Kidney capillary endothelial cell (primary cell): ENCODE results near the gene PIP4K2C.
"Not testable (repeated sequence)": the region's sequence is repeated elsewhere in the genome, so short reads cannot be mapped to it uniquely, and the experiment has no call there.

Source experiments
- DNase-seq: peaks from one replicate; pipeline ENCODE4 v3.0.0-alpha.2; 2018; ENCODE audit warnings: low spot score

PIP4K2C gene

DNA sequence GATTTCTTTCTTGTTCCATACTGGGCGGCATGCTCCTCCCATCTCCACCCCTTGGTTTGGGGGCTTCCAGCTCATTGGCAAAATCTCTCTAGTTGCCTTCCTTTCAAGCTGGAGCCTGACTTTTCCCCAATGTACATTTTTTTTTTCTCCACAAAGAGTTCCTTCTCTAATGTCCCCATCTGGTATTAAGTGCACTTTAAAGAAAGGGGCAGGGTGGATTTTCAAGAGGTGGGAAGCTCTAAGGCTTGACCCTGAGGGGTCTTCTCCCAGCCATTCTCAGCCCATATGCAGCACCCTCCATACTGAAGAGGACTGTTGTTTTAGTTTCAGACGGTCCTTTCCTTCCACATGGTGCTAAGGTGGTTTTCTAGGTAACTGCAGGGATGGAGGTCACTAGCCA, 5.8 kb upstream of the PIP4K2C start:
- DNase-seq: no peak

GRCh38 chr12:57586128-57586527, 4.9 kb upstream of the PIP4K2C start:
- no peak for DNase-seq

- DNase-seq: no peak
These were observed 4.1 kb upstream of the PIP4K2C start for GRCh38 chr12:57586832-57587429.

DNA sequence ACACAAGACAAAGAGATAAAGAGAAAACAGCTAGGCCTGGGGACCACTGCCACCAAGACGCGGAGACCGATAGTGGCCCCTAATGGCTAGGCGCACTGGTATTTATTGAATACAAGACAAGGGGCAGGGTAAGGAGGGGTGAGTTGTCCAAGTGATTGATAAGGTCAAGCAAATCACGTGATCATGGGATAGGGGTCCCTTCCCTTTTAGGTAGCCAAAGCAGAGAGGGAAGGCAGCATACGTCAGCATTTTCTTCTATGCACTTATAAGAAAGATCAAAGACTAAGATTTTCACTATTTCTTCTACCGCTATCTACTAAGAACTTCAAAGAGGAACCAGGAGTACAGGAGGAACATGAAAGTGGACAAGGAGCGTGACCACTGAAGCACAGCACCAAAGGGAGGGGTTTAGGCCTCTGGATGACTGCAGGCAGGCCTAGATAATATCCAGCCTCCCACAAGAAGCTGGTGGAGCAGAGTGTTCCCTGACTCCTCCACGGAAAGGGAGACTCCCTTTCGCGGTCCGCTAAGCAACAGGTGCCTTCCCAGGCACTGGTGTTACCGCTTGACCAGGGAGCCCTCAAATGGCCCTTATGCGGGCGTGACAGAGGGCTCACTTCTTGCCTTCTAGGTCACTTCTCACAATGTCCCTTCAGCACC, 1.9 kb upstream of the PIP4K2C start:
- DNase-seq: not testable (repeated sequence)

DNA sequence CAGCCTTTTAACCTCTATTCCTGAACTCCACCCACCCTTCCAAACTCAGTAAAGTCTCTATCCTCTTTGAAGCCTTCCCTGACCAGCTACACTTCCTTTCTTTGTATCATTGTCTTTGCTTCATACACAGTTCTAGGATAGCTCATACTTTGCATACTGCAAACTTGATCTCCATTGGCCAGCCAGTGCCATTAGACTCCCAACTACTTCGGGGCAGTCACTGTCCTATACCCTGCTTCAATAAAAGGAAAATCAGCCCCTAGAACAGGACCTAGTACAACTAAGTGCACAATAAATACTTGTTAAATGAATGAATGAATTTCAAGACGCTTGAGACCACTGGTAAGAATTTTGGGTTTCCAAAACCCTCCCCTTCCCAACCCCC, 521 bp upstream of the PIP4K2C start:
- no peak for DNase-seq

- DNase-seq: no peak
These were observed 862 bp downstream of the PIP4K2C start for GRCh38 chr12:57591782-57592325.

DNA sequence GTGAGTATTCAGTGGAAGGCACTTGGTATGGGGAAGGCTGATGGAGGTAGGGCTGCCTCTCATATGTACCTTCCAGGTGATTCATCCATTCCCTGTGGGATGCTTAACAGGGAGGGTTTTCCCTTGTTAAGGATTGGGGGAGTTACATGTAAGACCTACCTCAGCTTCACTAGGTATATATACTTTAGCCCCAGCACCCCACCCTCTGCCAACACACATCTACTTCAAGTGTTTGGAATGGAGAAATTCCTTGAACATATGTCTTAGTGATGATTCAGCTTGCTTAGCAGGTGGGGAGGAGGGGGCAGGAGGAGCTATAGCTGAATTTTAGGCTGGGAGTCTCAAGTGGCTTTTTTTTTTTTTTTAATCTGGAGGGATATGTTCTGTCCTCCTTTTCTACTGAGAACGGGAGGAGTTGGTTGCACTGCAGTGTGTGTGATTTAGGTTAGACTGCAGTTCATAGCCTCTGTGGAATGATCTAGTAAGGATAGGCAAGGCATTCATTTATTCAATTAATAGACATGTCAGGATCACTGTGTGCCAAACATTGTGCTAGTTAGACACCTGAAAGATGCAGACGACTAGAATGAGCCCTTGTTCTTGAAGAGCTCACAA, 1.7 kb downstream of the PIP4K2C start:
- DNase-seq: no peak

- DNase-seq: no peak
These were observed 2.2 kb downstream of the PIP4K2C start for GRCh38 chr12:57593187-57593586.

DNA sequence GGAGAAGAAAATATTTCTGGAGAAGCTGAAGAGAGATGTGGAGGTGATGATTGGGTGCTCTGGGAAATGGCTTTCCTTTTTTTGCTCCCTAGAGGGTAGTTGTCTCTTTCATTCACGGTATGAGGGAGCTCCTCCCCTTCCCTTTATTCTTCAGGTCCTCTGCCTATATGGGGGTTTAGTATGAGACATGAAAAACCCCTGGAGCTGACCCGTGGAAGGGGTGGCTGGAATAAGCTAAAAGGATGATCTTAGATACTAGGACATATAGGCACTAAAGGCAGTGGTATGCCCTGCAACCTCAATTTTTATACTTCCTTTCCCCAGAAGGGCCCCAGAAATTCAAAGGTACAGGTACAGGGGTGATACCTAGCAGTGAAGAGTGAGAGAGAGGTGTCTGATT, 9.4 kb downstream of the PIP4K2C start:
- no peak for DNase-seq

- no peak for DNase-seq
These were observed 11.6 kb downstream of the PIP4K2C start for GRCh38 chr12:57602544-57602943.

DNA sequence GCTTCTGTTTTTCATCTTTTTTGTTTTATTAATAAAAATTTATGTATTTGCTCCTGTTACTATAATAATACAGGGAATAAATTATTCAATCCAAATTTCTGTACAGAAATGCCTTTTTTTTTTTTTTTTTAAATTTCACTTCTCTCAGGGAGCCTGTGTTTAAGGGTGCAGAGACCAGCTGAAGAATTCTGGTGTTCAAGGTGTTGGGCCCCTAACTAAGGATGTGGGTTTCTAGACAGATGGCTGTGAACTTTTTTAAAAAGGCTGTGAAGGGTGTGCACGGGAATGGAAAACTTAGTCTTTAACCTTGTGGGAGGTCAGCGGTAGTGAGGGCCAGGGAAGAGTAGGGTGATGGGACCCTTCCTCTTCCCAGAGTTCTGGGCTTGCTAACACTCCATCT, 12.3 kb downstream of the PIP4K2C start:
- DNase-seq: no peak

DNA sequence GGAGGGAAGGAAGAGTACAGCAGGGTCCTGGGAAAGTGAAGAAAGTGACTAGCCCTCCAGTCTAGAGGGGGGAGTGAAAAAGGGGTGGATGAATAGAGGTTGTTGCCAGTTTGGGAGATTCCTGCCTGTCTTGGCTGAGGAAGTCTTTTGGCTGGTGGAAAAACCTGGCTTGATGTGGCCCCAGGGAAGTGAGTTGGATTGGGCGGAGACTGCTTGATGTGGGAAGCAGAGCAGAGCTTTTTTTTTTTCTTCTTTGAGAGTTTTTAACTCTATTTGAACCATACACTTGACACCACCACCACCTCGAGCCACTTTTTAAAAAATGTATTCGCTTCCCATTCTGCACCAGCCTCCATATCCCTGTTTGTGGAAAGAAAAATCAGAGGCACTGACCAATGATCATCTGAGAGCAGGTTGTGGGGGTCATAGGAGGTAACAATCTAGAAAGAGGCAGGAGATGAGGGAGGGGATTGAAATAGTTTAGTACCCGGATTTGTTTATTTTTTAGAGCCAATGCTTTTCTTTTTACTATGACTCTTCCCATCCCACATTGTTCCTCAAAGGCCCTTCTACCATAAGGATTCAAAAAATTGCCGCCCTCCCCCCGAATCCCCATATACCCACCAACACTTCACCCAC, 12.9 kb downstream of the PIP4K2C start:
- no peak for DNase-seq

- DNase-seq: no peak
These were observed 13.5 kb downstream of the PIP4K2C start, which contains the start of gene DTX3 for GRCh38 chr12:57604454-57604991. TSS of gene DTX3 (plus strand) at chr12:57604824. CDS start at chr12:57606518, 1,694 bp downstream.

DNA sequence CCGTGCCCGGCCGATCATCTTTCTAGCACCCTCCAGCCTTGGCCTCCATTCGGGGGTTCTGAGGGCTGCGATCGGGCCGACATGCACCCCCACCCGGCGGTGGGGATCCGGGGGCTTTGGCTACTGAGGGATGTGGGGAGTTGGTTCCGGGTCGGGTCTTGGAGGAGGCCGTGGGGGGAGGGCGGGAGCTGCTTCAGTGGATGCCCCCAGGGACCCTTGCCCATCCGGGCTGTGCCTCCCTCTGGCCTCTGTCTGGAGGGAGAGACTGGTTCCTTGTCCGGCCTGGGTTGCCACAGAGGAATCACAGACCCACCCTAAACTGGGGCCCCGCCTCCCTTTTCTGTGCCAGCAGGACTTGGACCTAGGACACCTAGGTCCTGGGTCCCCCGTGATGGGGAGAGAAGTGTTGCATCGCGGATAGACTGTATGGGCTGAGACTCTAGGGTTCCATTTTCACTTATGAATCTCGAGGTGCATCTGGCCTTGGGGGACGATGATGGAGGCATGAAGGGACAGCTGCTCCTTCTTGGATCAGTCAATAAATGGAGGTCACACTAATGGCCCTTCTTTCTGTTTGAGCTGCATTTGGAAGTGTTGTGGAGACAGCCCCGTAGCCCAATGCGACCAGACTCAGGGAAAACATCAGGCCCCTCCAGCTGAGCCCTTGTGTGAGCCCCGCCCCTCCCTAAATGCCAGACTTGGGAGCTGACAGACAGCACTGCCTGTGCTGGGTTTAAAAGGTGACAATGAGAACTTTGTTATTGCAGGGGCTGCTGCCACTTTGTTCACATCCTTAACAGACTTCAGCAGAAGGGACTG, 14.2 kb downstream of the PIP4K2C start:
- DNase-seq: no peak

DNA sequence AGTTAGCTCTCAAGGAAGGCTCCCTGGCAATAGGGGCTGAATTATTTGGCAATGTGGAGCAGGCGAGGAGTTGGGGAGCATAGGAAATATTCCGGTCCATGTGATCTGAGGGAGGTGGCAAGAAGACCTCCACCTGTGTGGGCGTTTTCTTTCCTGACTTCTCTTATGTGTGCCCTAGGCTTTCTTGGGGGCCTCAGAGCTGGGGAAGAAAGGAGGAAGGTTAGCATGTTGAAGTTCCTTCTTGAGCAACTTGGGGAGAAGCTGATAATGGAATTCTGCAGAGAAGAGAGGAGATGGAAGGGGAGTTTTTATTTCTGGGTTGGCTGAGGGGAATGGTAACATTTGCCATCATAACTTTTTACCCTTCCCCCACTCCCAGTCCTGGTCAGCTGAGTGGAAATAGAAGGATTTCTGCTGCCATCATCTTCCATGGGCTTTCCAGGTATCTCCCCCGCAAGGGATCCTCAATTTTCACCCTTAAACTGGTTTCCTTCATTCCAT, 14.9 kb downstream of the PIP4K2C start:
- no peak for DNase-seq

DNA sequence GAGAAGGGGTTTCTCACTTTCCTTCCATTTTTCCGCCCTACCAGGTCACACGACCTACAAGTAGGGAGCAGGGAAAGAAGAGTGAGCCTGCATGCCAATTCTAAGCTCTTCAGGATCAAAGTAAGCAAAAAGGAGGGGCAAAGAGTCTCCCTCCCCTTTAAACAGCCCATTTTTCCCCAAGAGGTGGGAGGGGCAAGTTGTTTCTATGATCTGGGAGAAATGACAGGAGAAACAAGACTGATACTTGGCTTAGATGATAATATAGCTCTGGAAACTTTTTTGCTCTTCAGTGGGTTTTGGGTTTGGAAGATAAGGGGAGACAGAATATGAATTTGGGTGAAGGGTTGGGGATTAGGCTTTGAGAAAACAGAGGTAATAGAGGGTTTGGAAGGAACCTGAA, 15.4 kb downstream of the PIP4K2C start:
- DNase-seq: no peak

- DNase-seq: no peak
These were observed 15.8 kb downstream of the PIP4K2C start for GRCh38 chr12:57606821-57607220.

DNA sequence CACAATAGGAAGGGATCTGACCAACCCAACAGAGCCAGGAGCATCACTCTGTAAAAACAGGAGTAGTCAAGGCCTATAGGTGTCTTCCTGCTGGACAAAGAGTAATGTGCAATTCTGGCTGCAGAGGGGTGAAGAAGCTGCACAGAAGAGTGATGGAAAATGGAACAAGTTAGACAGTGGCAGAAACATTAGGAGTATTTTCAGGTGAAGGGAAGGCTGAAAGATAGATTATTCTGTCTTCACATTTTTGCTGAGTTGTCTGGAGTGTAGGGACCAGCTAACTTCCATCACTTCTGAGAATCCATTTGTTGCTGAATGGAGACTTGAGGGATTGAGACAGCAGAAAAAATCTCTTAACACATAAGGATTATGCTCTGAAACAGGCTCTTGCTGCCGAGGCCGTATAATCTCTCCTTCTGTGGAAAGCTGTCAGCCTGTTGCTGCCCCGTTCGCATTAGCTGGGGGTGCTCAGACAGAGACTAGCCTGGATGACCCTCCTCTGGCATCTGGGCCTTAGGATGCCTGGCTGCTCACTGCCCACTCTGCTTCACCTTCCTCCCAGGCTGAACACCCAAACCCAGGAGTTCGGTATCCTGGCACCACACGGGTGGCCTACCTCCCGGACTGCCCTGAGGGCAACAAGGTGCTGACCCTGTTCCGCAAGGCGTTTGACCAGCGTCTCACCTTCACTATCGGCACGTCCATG, 17.1 kb downstream of the PIP4K2C start:
- no peak for DNase-seq

- no peak for DNase-seq
These were observed 18.2 kb downstream of the PIP4K2C start for GRCh38 chr12:57609101-57609780.
